Measurements from ENCODE around the gene EMC10. TPM values are rescaled to one million over a fixed set of nuclear protein-coding genes. Genes with fewer than 3 reads are reported as not detected.

Gene EMC10
- total RNA-seq, 1 experiment from 2014 or later, result 109 TPM

GRCh38 chr19:50459638-50460037 is 16.7 kb upstream of the EMC10 start:
- H3K79me2 ChIP-seq (ENCODE audit: insufficient read depth, low read length), result no peaks in the 10 kb centered on the region
- H3K36me3 Mint-ChIP-seq (ENCODE audit: insufficient read depth in 1 of 3, low read depth in 3 of 3), result peaks cover 0 to 3% (median 2%) of the 10 kb centered on the region in 3 experiments; a peak in 2 of 7 replicates
- no peak overlapping the region for H3K56ac ChIP-seq (ENCODE audit: insufficient read length, low read depth, low read length)
- H2AFZ ChIP-seq (ENCODE audit: low read length), result no peak overlapping the region
- H3K23me2 ChIP-seq (ENCODE audit: insufficient read length, low read depth, low read length, poor library complexity, severe bottlenecking), result no peaks in the 10 kb centered on the region
- H4K20me1 ChIP-seq (ENCODE audit: control insufficient read depth, insufficient read depth, insufficient read length), result no peaks in the 10 kb centered on the region
- no CpG with 5 or more reads among the region's 1 CpG for WGBS (ENCODE audit: extremely low coverage, insufficient read length, low lambda C conversion rate)
- H4K91ac ChIP-seq (ENCODE audit: insufficient read length, low read depth, low read length), result no peak overlapping the region
- H3K18ac ChIP-seq (ENCODE audit: insufficient read length, low read depth, low read length), result no peak overlapping the region
- no peak overlapping the region for H2BK120ac ChIP-seq (ENCODE audit: low read depth, low read length, poor library complexity, severe bottlenecking)
- no peaks in the 10 kb centered on the region for H3K9me3 ChIP-seq (ENCODE audit: control insufficient read depth, low read depth, low read length)
- no peak for DNase-seq
- H3K27ac Mint-ChIP-seq, result peak overlapping the region in 1 of 3 experiments; percentile 12; a peak in 2 of 7 replicates
- H3K4me1 ChIP-seq (ENCODE audit: insufficient read depth, low read length), result no peaks in the 10 kb centered on the region
- H3K79me1 ChIP-seq (ENCODE audit: insufficient read depth, low read depth, low read length, poor library complexity, severe bottlenecking), result no peaks in the 10 kb centered on the region
- TF ChIP-seq CTCF (conservative IDR thresholded peaks at IDR 0.05), result no peak
- H3T11ph ChIP-seq (ENCODE audit: low read length), result no peak overlapping the region
- no peak overlapping the region for H3K14ac ChIP-seq (ENCODE audit: insufficient read depth, low read length)
- no peak overlapping the region for H4K8ac ChIP-seq (replicated peaks; ENCODE audit: insufficient read length, low read depth, low read length)
- H3K9me3 Mint-ChIP-seq, result no peaks in the 10 kb centered on the region; a peak in 1 of 5 replicates
- H3K4me2 ChIP-seq (ENCODE audit: insufficient read depth, insufficient read length, low read length), result no peak overlapping the region
- H3K9ac ChIP-seq (ENCODE audit: extremely low read depth, insufficient read length, low read length), result no peak overlapping the region
- no peak overlapping the region for H2BK20ac ChIP-seq (ENCODE audit: low read depth, low read length, poor library complexity, severe bottlenecking)
- no peak overlapping the region for H2AK5ac ChIP-seq (ENCODE audit: insufficient read length, low read length)
- no peak overlapping the region for H2BK5ac ChIP-seq (ENCODE audit: insufficient read length, low read length)
- no peak overlapping the region for H2BK15ac ChIP-seq (ENCODE audit: low read depth, low read length)
- H3K4ac ChIP-seq (ENCODE audit: low read depth, low read length), result no peak overlapping the region
- no peaks in the 10 kb centered on the region for H3K27me3 ChIP-seq (ENCODE audit: insufficient read depth, low read length)
- H2BK12ac ChIP-seq (ENCODE audit: insufficient read length, low read depth, low read length), result no peak overlapping the region
- H3K23ac ChIP-seq (ENCODE audit: insufficient read length, low read depth, low read length), result no peak overlapping the region
- H3K4me1 Mint-ChIP-seq, result peaks cover 2 to 5% of the 10 kb centered on the region in 2 experiments
- H3K4me3 Mint-ChIP-seq, result no peak overlapping the region
- H3K27ac ChIP-seq (ENCODE audit: insufficient read length, low read depth, low read length), result no peak overlapping the region
- H3K27me3 Mint-ChIP-seq (ENCODE audit: low read depth), result peaks cover 15% of the 10 kb centered on the region
- H4K5ac ChIP-seq (ENCODE audit: insufficient read length, low read depth, low read length), result no peak overlapping the region
